ENCODE measurements around the gene SMIM20.

Gene SMIM20

GRCh38 chr4:25969374-25970155 is 55.5 kb downstream of the SMIM20 start:
- Mint-ChIP-seq H3K27ac (peak overlapping the region; percentile 54), H3K4me3 (peak overlapping the region; percentile 60)

GRCh38 chr4:25970226-25970675 is 56.2 kb downstream of the SMIM20 start:
- Mint-ChIP-seq H3K36me3 (no peaks in the 10 kb centered on the region), H3K9me3 (no peaks in the 10 kb centered on the region), H3K4me1 (peaks cover 23% of the 10 kb centered on the region), H3K27me3 (no peaks in the 10 kb centered on the region), H3K4me3 (peak overlapping the region; percentile 60), H3K27ac (peak overlapping the region; percentile 54)
- peak; percentile 93 for ATAC-seq (ENCODE audit: low read depth)
- peak; percentile 21 to 41 for DNase-seq (ENCODE audit: low spot score in 2 of 2)

More at GRCh38 chr4:25969374-25970155, 55.5 kb downstream of the SMIM20 start:
- DNase-seq (ENCODE audit: low spot score in 2 of 2) (no peak), ATAC-seq (ENCODE audit: low read depth) (no peak)
- Mint-ChIP-seq H3K36me3 (no peaks in the 10 kb centered on the region), H3K9me3 (no peaks in the 10 kb centered on the region), H3K4me1 (peaks cover 18% of the 10 kb centered on the region), H3K27me3 (no peaks in the 10 kb centered on the region)

GRCh38 chr4:25970691-25971432 is 56.8 kb downstream of the SMIM20 start:
- H3K27me3 Mint-ChIP-seq: no peaks in the 10 kb centered on the region
- H3K4me1 Mint-ChIP-seq: peaks cover 25% of the 10 kb centered on the region
- DNase-seq (ENCODE audit: low spot score in 2 of 2): no peak
- H3K27ac Mint-ChIP-seq: peak overlapping the region; percentile 62
- ATAC-seq (ENCODE audit: low read depth): no peak
- H3K4me3 Mint-ChIP-seq: no peak overlapping the region
- H3K9me3 Mint-ChIP-seq: no peaks in the 10 kb centered on the region
- H3K36me3 Mint-ChIP-seq: no peaks in the 10 kb centered on the region

GRCh38 chr4:25972366-25972765 is 58.3 kb downstream of the SMIM20 start:
- Mint-ChIP-seq H3K27me3 (no peaks in the 10 kb centered on the region), H3K9me3 (no peaks in the 10 kb centered on the region), H3K27ac (no peak overlapping the region), H3K36me3 (no peaks in the 10 kb centered on the region), H3K4me1 (peaks cover 23% of the 10 kb centered on the region), H3K4me3 (no peak overlapping the region)
- ATAC-seq (ENCODE audit: low read depth) (no peak), DNase-seq (ENCODE audit: low spot score in 2 of 2) (no peak)

- Mint-ChIP-seq H3K9me3 (no peaks in the 10 kb centered on the region), H3K27me3 (no peaks in the 10 kb centered on the region), H3K27ac (no peak overlapping the region), H3K36me3 (no peaks in the 10 kb centered on the region), H3K4me3 (no peak overlapping the region), H3K4me1 (peaks cover 23% of the 10 kb centered on the region)
- ATAC-seq (ENCODE audit: low read depth): no peak
- DNase-seq (ENCODE audit: low spot score in 2 of 2): no peak
Observed at GRCh38 chr4:25972984-25973745, 59.1 kb downstream of the SMIM20 start.

- H3K4me1 Mint-ChIP-seq: peaks cover 7% of the 10 kb centered on the region
- ATAC-seq (ENCODE audit: low read depth) (no peak), DNase-seq (ENCODE audit: low spot score in 2 of 2) (no peak)
- H3K9me3 Mint-ChIP-seq: no peaks in the 10 kb centered on the region
- no peak overlapping the region for H3K27ac Mint-ChIP-seq
- no peak overlapping the region for H3K4me3 Mint-ChIP-seq
- H3K27me3 Mint-ChIP-seq: no peaks in the 10 kb centered on the region
- no peaks in the 10 kb centered on the region for H3K36me3 Mint-ChIP-seq
Observed at GRCh38 chr4:25976780-25977179, 62.8 kb downstream of the SMIM20 start.

GRCh38 chr4:25977397-25978170 is 63.6 kb downstream of the SMIM20 start:
- peaks cover 7% of the 10 kb centered on the region for H3K4me1 Mint-ChIP-seq
- H3K36me3 Mint-ChIP-seq: no peaks in the 10 kb centered on the region
- peak overlapping the region; percentile 52 for H3K27ac Mint-ChIP-seq
- no peak for ATAC-seq (ENCODE audit: low read depth)
- no peaks in the 10 kb centered on the region for H3K9me3 Mint-ChIP-seq
- no peaks in the 10 kb centered on the region for H3K27me3 Mint-ChIP-seq
- no peak for DNase-seq (ENCODE audit: low spot score in 2 of 2)
- no peak overlapping the region for H3K4me3 Mint-ChIP-seq

GRCh38 chr4:25978327-25978726 is 64.3 kb downstream of the SMIM20 start:
- Mint-ChIP-seq H3K27me3 (peaks cover 1% of the 10 kb centered on the region), H3K27ac (no peak overlapping the region), H3K36me3 (no peaks in the 10 kb centered on the region), H3K4me1 (peaks cover 7% of the 10 kb centered on the region), H3K4me3 (no peak overlapping the region), H3K9me3 (no peaks in the 10 kb centered on the region)
- ATAC-seq (ENCODE audit: low read depth): no peak
- DNase-seq (ENCODE audit: low spot score in 2 of 2): no peak
